Trophoblast cell (in vitro differentiated cells and primary cell): ENCODE data around the gene KCTD5.
"Not testable (repeated sequence)": the region's sequence is repeated elsewhere in the genome, so short reads cannot be mapped to it uniquely, and the experiment has no call there.

ENCODE experiments used
- DNase-seq, 2 donors: peaks; one replicate each; pipeline ENCODE4 v3.0.0-alpha.2; 2016
- H2AFZ ChIP-seq: 2 replicates; pipeline ENCODE4 v1.6.1; 2013; ENCODE audit warnings: low read length, moderate library complexity, mild to moderate bottlenecking; ENCODE audit not compliant: insufficient read depth, poor library complexity
- H2AK5ac ChIP-seq: 2 replicates; pipeline ENCODE4 v1.6.1; 2013; ENCODE audit warnings: mild to moderate bottlenecking, low read length
- H2BK120ac ChIP-seq: 2 replicates; pipeline ENCODE4 v1.6.1; 2013; ENCODE audit warnings: low read length, mild to moderate bottlenecking, moderate library complexity; ENCODE audit not compliant: insufficient read depth, poor library complexity
- H2BK12ac ChIP-seq: 2 replicates; pipeline ENCODE4 v1.6.1; 2013; ENCODE audit warnings: mild to moderate bottlenecking, low read length, moderate library complexity
- H2BK5ac ChIP-seq: 2 replicates; pipeline ENCODE4 v1.6.1; 2013; ENCODE audit warnings: low read length, low read depth, moderate library complexity, mild to moderate bottlenecking; ENCODE audit not compliant: poor library complexity
- H3K14ac ChIP-seq: 2 replicates; pipeline ENCODE4 v1.6.1; 2013; ENCODE audit warnings: mild to moderate bottlenecking, low read length
- H3K18ac ChIP-seq: 2 replicates; pipeline ENCODE4 v1.6.1; 2013; ENCODE audit warnings: mild to moderate bottlenecking, low read length
- H3K23ac ChIP-seq: 2 replicates; pipeline ENCODE4 v1.6.1; 2013; ENCODE audit warnings: low read length
- H3K27ac ChIP-seq: 2 replicates; pipeline ENCODE4 v1.5.1; 2013; ENCODE audit warnings: low read depth, mild to moderate bottlenecking, inconsistent platforms, low read length, moderate library complexity
- H3K27me3 ChIP-seq: 2 replicates; pipeline ENCODE4 v1.6.1; 2013; ENCODE audit warnings: inconsistent platforms, mild to moderate bottlenecking, low read length, moderate library complexity; ENCODE audit not compliant: insufficient read depth
- H3K36me3 ChIP-seq, 2 experiments: 1 replicate in 1 of 2; 2 replicates in 1 of 2; pipeline ENCODE4 v1.6.1; 2013; ENCODE audit warnings: low read length in 2 of 2, mild to moderate bottlenecking in 2 of 2, moderate library complexity in 1 of 2; ENCODE audit not compliant: insufficient read depth in 2 of 2, control insufficient read depth in 1 of 2
- H3K4ac ChIP-seq: 2 replicates; pipeline ENCODE4 v1.6.1; 2013; ENCODE audit warnings: low read depth, mild to moderate bottlenecking, low read length, moderate library complexity
- H3K4me1 ChIP-seq, 2 experiments: 1 replicate in 1 of 2; 2 replicates in 1 of 2; pipeline ENCODE4 v1.6.1; 2013; ENCODE audit warnings: low read length in 2 of 2, mild to moderate bottlenecking in 2 of 2, moderate library complexity in 1 of 2; ENCODE audit not compliant: insufficient read depth in 2 of 2, control insufficient read depth in 1 of 2
- H3K4me2 ChIP-seq: 2 replicates; pipeline ENCODE4 v1.6.1; 2013; ENCODE audit warnings: inconsistent platforms, mild to moderate bottlenecking, low read length, moderate library complexity
- H3K4me3 ChIP-seq: 2 replicates; pipeline ENCODE4 v1.5.1; 2013; ENCODE audit warnings: mild to moderate bottlenecking, low read depth, low read length, inconsistent platforms
- H3K79me1 ChIP-seq: one replicate; pipeline ENCODE4 v1.6.1; 2013; ENCODE audit warnings: low read length
- H3K79me2 ChIP-seq: 2 replicates; pipeline ENCODE4 v1.6.1; 2013; ENCODE audit warnings: low read length, mild to moderate bottlenecking; ENCODE audit not compliant: control insufficient read depth, insufficient read depth, poor library complexity
- H3K9ac ChIP-seq: 2 replicates; pipeline ENCODE4 v1.6.1; 2013; ENCODE audit warnings: mild to moderate bottlenecking, low read length
- H3K9me3 ChIP-seq: 2 replicates; pipeline ENCODE4 v1.6.1; 2013; ENCODE audit warnings: low read depth, mild to moderate bottlenecking, control low read depth, inconsistent platforms, low read length; ENCODE audit not compliant: insufficient read depth
- H4K12ac ChIP-seq: 2 replicates; pipeline ENCODE4 v1.6.1; 2013; ENCODE audit warnings: low read depth, mild to moderate bottlenecking, low read length, moderate library complexity
- H4K8ac ChIP-seq: 2 replicates; pipeline ENCODE4 v1.6.1; 2013; ENCODE audit warnings: low read depth, mild to moderate bottlenecking, low read length, moderate library complexity
- H4K91ac ChIP-seq: one replicate; pipeline ENCODE4 v1.6.1; 2013; ENCODE audit warnings: low read depth, mild to moderate bottlenecking, low read length, moderate library complexity
- WGBS: extraction: QIAGEN DNeasy Blood & Tissue Kit; methylation state at CpG from one replicate; pipeline ENCODE4 v1.1.7; 2013; ENCODE audit warnings: missing lambda C conversion rate; ENCODE audit not compliant: insufficient read length, insufficient coverage; ENCODE audit errors: extremely low coverage; 5-methylcytosine and 5-hydroxymethylcytosine counted together

The KCTD5 gene

GRCh38 chr16:2719328-2720063, 37.2 kb downstream of the KCTD5 start:
- Histone ChIP-seq H2AFZ (no peak overlapping the region), H3K4ac (no peak overlapping the region), H2BK120ac (no peak overlapping the region), H2AK5ac (no peak overlapping the region), H4K8ac (peak overlapping the region; percentile 30), H3K4me2 (peak overlapping the region; percentile 25), H4K12ac (no peak overlapping the region), H2BK5ac (no peak overlapping the region), H4K91ac (no peak overlapping the region), H3K79me2 (peaks cover 2% of the 10 kb centered on the region), H3K4me3 (no peak overlapping the region), H3K27ac (no peak overlapping the region), H3K23ac (no peak overlapping the region), H2BK12ac (no peak overlapping the region), H3K18ac (no peak overlapping the region), H3K9ac (no peak overlapping the region), H3K14ac (no peak overlapping the region), H3K36me3 (no peaks in the 10 kb centered on the region), H3K79me1 (no peaks in the 10 kb centered on the region), H3K9me3 (no peaks in the 10 kb centered on the region), H3K27me3 (no peaks in the 10 kb centered on the region), H3K4me1 (peaks cover 11% of the 10 kb centered on the region in 2 experiments)
- WGBS: no CpG with 5 or more reads among the region's 16 CpGs
- peak; percentile 57 to 77 for DNase-seq

- no CpG with 5 or more reads among the region's 26 CpGs for WGBS
- Histone ChIP-seq H2BK5ac (peak within 1 kb of the TSS; percentile 67), H3K79me2 (peaks cover 2% of the 10 kb centered on the region), H2AFZ (peak within 1 kb of the TSS; percentile 94), H4K12ac (peak within 1 kb of the TSS; percentile 91), H4K8ac (peak within 1 kb of the TSS; percentile 93), H2AK5ac (no peak within 1 kb of the TSS), H3K79me1 (no peaks in the 10 kb centered on the region), H2BK12ac (no peak within 1 kb of the TSS), H3K9me3 (no peaks in the 10 kb centered on the region), H3K23ac (no peak within 1 kb of the TSS), H3K27me3 (no peaks in the 10 kb centered on the region), H3K27ac (peak within 1 kb of the TSS; percentile 60), H3K4me1 (peaks cover 11% of the 10 kb centered on the region in 2 experiments), H3K4ac (peak within 1 kb of the TSS; percentile 21), H3K9ac (peak within 1 kb of the TSS; percentile 10), H3K18ac (peak within 1 kb of the TSS; percentile 84), H3K4me2 (peak within 1 kb of the TSS; percentile 84), H3K14ac (peak within 1 kb of the TSS; percentile 64), H3K4me3 (peak within 1 kb of the TSS; percentile 71), H4K91ac (peak within 1 kb of the TSS; percentile 82), H2BK120ac (peak within 1 kb of the TSS; percentile 60), H3K36me3 (no peaks in the 10 kb centered on the region)
- DNase-seq: peak; percentile 81 to 83
Measured at GRCh38 chr16:2720064-2720457, 37.7 kb downstream of the KCTD5 start, which contains the start of gene PRSS27. PRSS27 (minus strand) TSS chr16:2720224; CDS start chr16:2720160, 64 bp downstream.

- Histone ChIP-seq H3K4ac (peak overlapping the region; percentile 21), H3K79me2 (peaks cover 2% of the 10 kb centered on the region), H3K27ac (peak overlapping the region; percentile 60), H2BK5ac (peak overlapping the region; percentile 67), H2AFZ (peak overlapping the region; percentile 94), H3K18ac (peak overlapping the region; percentile 84), H3K4me2 (peak overlapping the region; percentile 84), H3K9me3 (no peaks in the 10 kb centered on the region), H3K36me3 (no peaks in the 10 kb centered on the region), H4K91ac (peak overlapping the region; percentile 82), H2BK120ac (peak overlapping the region; percentile 60), H3K14ac (peak overlapping the region; percentile 64), H2BK12ac (no peak overlapping the region), H2AK5ac (no peak overlapping the region), H3K27me3 (no peaks in the 10 kb centered on the region), H4K8ac (peak overlapping the region; percentile 93), H3K4me1 (peaks cover 11% of the 10 kb centered on the region in 2 experiments), H4K12ac (peak overlapping the region; percentile 91), H3K23ac (no peak overlapping the region), H3K4me3 (peak overlapping the region; percentile 71), H3K79me1 (no peaks in the 10 kb centered on the region), H3K9ac (peak overlapping the region; percentile 10)
- no CpG with 5 or more reads among the region's 99 CpGs for WGBS
- peak; percentile 68 to 77 for DNase-seq
Measured at GRCh38 chr16:2720719-2721633, 38.7 kb downstream of the KCTD5 start.

GRCh38 chr16:2721634-2722173, 39.4 kb downstream of the KCTD5 start:
- not testable (repeated sequence) for H4K12ac ChIP-seq, H4K91ac ChIP-seq, H3K27ac ChIP-seq, H3K23ac ChIP-seq, H3K9ac ChIP-seq, H3K18ac ChIP-seq, H3K4ac ChIP-seq, H3K9me3 ChIP-seq, H2BK12ac ChIP-seq, H3K79me1 ChIP-seq, H3K36me3 ChIP-seq, H2AK5ac ChIP-seq, H3K27me3 ChIP-seq, H3K79me2 ChIP-seq, H2AFZ ChIP-seq, H2BK120ac ChIP-seq, H3K14ac ChIP-seq
- Histone ChIP-seq H3K4me1 (peaks cover 11% of the 10 kb centered on the region in 2 experiments), H3K4me2 (peak overlapping the region; percentile 26), H2BK5ac (peak overlapping the region; percentile 27), H4K8ac (peak overlapping the region; percentile 29), H3K4me3 (peak overlapping the region; percentile 71)
- peak in 1 of 2 donors; percentile 7 for DNase-seq
- no CpG with 5 or more reads among the region's 14 CpGs for WGBS
